ENCODE data around the gene GABRB1. TPM values are rescaled to one million over a fixed set of nuclear protein-coding genes. Genes with fewer than 3 reads are reported as not detected.

GABRB1 gene
- polyA plus RNA-seq, 2 donors = not detected

- H3K27me3 ChIP-seq (ENCODE audit: control insufficient read depth in 1 of 2, insufficient read depth in 2 of 2, low read length in 2 of 2) = no peaks in the 10 kb centered on the region
- 66 to 74% methylated on average over 2 of the region's 2 CpGs for WGBS, 2 donors
- H3K4me1 ChIP-seq (ENCODE audit: control insufficient read depth in 2 of 2, insufficient read depth in 2 of 2, low read length in 1 of 2) = no peaks in the 10 kb centered on the region
- no peaks in the 10 kb centered on the region for H3K9me3 ChIP-seq (ENCODE audit: control insufficient read depth in 2 of 2, insufficient read depth in 1 of 2, low read depth in 1 of 2, low read length in 1 of 2)
- H3K27ac ChIP-seq (ENCODE audit: low read depth in 2 of 2, low read length in 1 of 2) = no peak overlapping the region
- no peaks in the 10 kb centered on the region for H3K36me3 ChIP-seq (ENCODE audit: control insufficient read depth in 2 of 2, insufficient read depth in 2 of 2, low read length in 1 of 2)
- H3K4me3 ChIP-seq (ENCODE audit: low read depth in 1 of 2, low read length in 2 of 2) = no peak overlapping the region
Observed at GRCh38 chr4:47065051-47065481, 33.7 kb downstream of the GABRB1 start.

GRCh38 chr4:47068986-47069385 is 37.6 kb downstream of the GABRB1 start:
- no peak overlapping the region for H3K4me3 ChIP-seq (ENCODE audit: low read depth in 1 of 2, low read length in 2 of 2)
- no peaks in the 10 kb centered on the region for H3K9me3 ChIP-seq (ENCODE audit: control insufficient read depth in 2 of 2, insufficient read depth in 1 of 2, low read depth in 1 of 2, low read length in 1 of 2)
- H3K27ac ChIP-seq (ENCODE audit: low read depth in 2 of 2, low read length in 1 of 2) = no peak overlapping the region
- WGBS, 2 donors = 59 to 60% methylated on average over 1 of the region's 1 CpG
- H3K27me3 ChIP-seq (ENCODE audit: control insufficient read depth in 1 of 2, insufficient read depth in 2 of 2, low read length in 2 of 2) = no peaks in the 10 kb centered on the region
- no peaks in the 10 kb centered on the region for H3K36me3 ChIP-seq (ENCODE audit: control insufficient read depth in 2 of 2, insufficient read depth in 2 of 2, low read length in 1 of 2)
- no peaks in the 10 kb centered on the region for H3K4me1 ChIP-seq (ENCODE audit: control insufficient read depth in 2 of 2, insufficient read depth in 2 of 2, low read length in 1 of 2)

GRCh38 chr4:47071901-47072341 is 40.6 kb downstream of the GABRB1 start:
- no peak overlapping the region for H3K4me3 ChIP-seq (ENCODE audit: low read depth in 1 of 2, low read length in 2 of 2)
- no peak overlapping the region for H3K27ac ChIP-seq (ENCODE audit: low read depth in 2 of 2, low read length in 1 of 2)
- H3K27me3 ChIP-seq (ENCODE audit: control insufficient read depth in 1 of 2, insufficient read depth in 2 of 2, low read length in 2 of 2) = no peaks in the 10 kb centered on the region
- H3K4me1 ChIP-seq (ENCODE audit: control insufficient read depth in 2 of 2, insufficient read depth in 2 of 2, low read length in 1 of 2) = no peaks in the 10 kb centered on the region
- 44% methylated on average over 1 of the region's 1 CpG for WGBS, 2 donors
- H3K9me3 ChIP-seq (ENCODE audit: control insufficient read depth in 2 of 2, insufficient read depth in 1 of 2, low read depth in 1 of 2, low read length in 1 of 2) = no peaks in the 10 kb centered on the region
- no peaks in the 10 kb centered on the region for H3K36me3 ChIP-seq (ENCODE audit: control insufficient read depth in 2 of 2, insufficient read depth in 2 of 2, low read length in 1 of 2)

- Histone ChIP-seq H3K27ac (ENCODE audit: low read depth in 2 of 2, low read length in 1 of 2) (no peak overlapping the region), H3K4me3 (ENCODE audit: low read depth in 1 of 2, low read length in 2 of 2) (no peak overlapping the region), H3K9me3 (ENCODE audit: control insufficient read depth in 2 of 2, insufficient read depth in 1 of 2, low read depth in 1 of 2, low read length in 1 of 2) (no peaks in the 10 kb centered on the region), H3K36me3 (ENCODE audit: control insufficient read depth in 2 of 2, insufficient read depth in 2 of 2, low read length in 1 of 2) (no peaks in the 10 kb centered on the region), H3K4me1 (ENCODE audit: control insufficient read depth in 2 of 2, insufficient read depth in 2 of 2, low read length in 1 of 2) (no peaks in the 10 kb centered on the region), H3K27me3 (ENCODE audit: control insufficient read depth in 1 of 2, insufficient read depth in 2 of 2, low read length in 2 of 2) (no peaks in the 10 kb centered on the region)
- WGBS, 2 donors = 76 to 82% methylated on average over 2 of the region's 2 CpGs
Observed at GRCh38 chr4:47073647-47074046, 42.3 kb downstream of the GABRB1 start.

- no peaks in the 10 kb centered on the region for H3K9me3 ChIP-seq (ENCODE audit: control insufficient read depth in 2 of 2, insufficient read depth in 1 of 2, low read depth in 1 of 2, low read length in 1 of 2)
- H3K27me3 ChIP-seq (ENCODE audit: control insufficient read depth in 1 of 2, insufficient read depth in 2 of 2, low read length in 2 of 2) = no peaks in the 10 kb centered on the region
- H3K36me3 ChIP-seq (ENCODE audit: control insufficient read depth in 2 of 2, insufficient read depth in 2 of 2, low read length in 1 of 2) = no peaks in the 10 kb centered on the region
- no peak overlapping the region for H3K4me3 ChIP-seq (ENCODE audit: low read depth in 1 of 2, low read length in 2 of 2)
- H3K4me1 ChIP-seq (ENCODE audit: control insufficient read depth in 2 of 2, insufficient read depth in 2 of 2, low read length in 1 of 2) = no peaks in the 10 kb centered on the region
- no peak overlapping the region for H3K27ac ChIP-seq (ENCODE audit: low read depth in 2 of 2, low read length in 1 of 2)
Observed at GRCh38 chr4:47074816-47075215, 43.4 kb downstream of the GABRB1 start.

GRCh38 chr4:47075262-47075661 is 43.9 kb downstream of the GABRB1 start:
- Histone ChIP-seq H3K27me3 (ENCODE audit: control insufficient read depth in 1 of 2, insufficient read depth in 2 of 2, low read length in 2 of 2) (no peaks in the 10 kb centered on the region), H3K4me3 (ENCODE audit: low read depth in 1 of 2, low read length in 2 of 2) (no peak overlapping the region), H3K9me3 (ENCODE audit: control insufficient read depth in 2 of 2, insufficient read depth in 1 of 2, low read depth in 1 of 2, low read length in 1 of 2) (no peaks in the 10 kb centered on the region), H3K4me1 (ENCODE audit: control insufficient read depth in 2 of 2, insufficient read depth in 2 of 2, low read length in 1 of 2) (no peaks in the 10 kb centered on the region), H3K27ac (ENCODE audit: low read depth in 2 of 2, low read length in 1 of 2) (no peak overlapping the region), H3K36me3 (ENCODE audit: control insufficient read depth in 2 of 2, insufficient read depth in 2 of 2, low read length in 1 of 2) (no peaks in the 10 kb centered on the region)
- WGBS, 2 donors = 65 to 81% methylated on average over 2 of the region's 2 CpGs

GRCh38 chr4:47075919-47076318 is 44.6 kb downstream of the GABRB1 start:
- H3K4me3 ChIP-seq (ENCODE audit: low read depth in 1 of 2, low read length in 2 of 2) = no peak overlapping the region
- H3K36me3 ChIP-seq (ENCODE audit: control insufficient read depth in 2 of 2, insufficient read depth in 2 of 2, low read length in 1 of 2) = no peaks in the 10 kb centered on the region
- H3K9me3 ChIP-seq (ENCODE audit: control insufficient read depth in 2 of 2, insufficient read depth in 1 of 2, low read depth in 1 of 2, low read length in 1 of 2) = no peaks in the 10 kb centered on the region
- no peaks in the 10 kb centered on the region for H3K4me1 ChIP-seq (ENCODE audit: control insufficient read depth in 2 of 2, insufficient read depth in 2 of 2, low read length in 1 of 2)
- no peak overlapping the region for H3K27ac ChIP-seq (ENCODE audit: low read depth in 2 of 2, low read length in 1 of 2)
- no peaks in the 10 kb centered on the region for H3K27me3 ChIP-seq (ENCODE audit: control insufficient read depth in 1 of 2, insufficient read depth in 2 of 2, low read length in 2 of 2)

- no peaks in the 10 kb centered on the region for H3K36me3 ChIP-seq (ENCODE audit: control insufficient read depth in 2 of 2, insufficient read depth in 2 of 2, low read length in 1 of 2)
- H3K9me3 ChIP-seq (ENCODE audit: control insufficient read depth in 2 of 2, insufficient read depth in 1 of 2, low read depth in 1 of 2, low read length in 1 of 2) = no peaks in the 10 kb centered on the region
- H3K27ac ChIP-seq (ENCODE audit: low read depth in 2 of 2, low read length in 1 of 2) = no peak overlapping the region
- no peaks in the 10 kb centered on the region for H3K27me3 ChIP-seq (ENCODE audit: control insufficient read depth in 1 of 2, insufficient read depth in 2 of 2, low read length in 2 of 2)
- no peak overlapping the region for H3K4me3 ChIP-seq (ENCODE audit: low read depth in 1 of 2, low read length in 2 of 2)
- H3K4me1 ChIP-seq (ENCODE audit: control insufficient read depth in 2 of 2, insufficient read depth in 2 of 2, low read length in 1 of 2) = no peaks in the 10 kb centered on the region
Observed at GRCh38 chr4:47084111-47084510, 52.7 kb downstream of the GABRB1 start.

- no peak overlapping the region for H3K27ac ChIP-seq (ENCODE audit: low read depth in 2 of 2, low read length in 1 of 2)
- H3K36me3 ChIP-seq (ENCODE audit: control insufficient read depth in 2 of 2, insufficient read depth in 2 of 2, low read length in 1 of 2) = no peaks in the 10 kb centered on the region
- H3K4me1 ChIP-seq (ENCODE audit: control insufficient read depth in 2 of 2, insufficient read depth in 2 of 2, low read length in 1 of 2) = no peaks in the 10 kb centered on the region
- H3K4me3 ChIP-seq (ENCODE audit: low read depth in 1 of 2, low read length in 2 of 2) = no peak overlapping the region
- H3K9me3 ChIP-seq (ENCODE audit: control insufficient read depth in 2 of 2, insufficient read depth in 1 of 2, low read depth in 1 of 2, low read length in 1 of 2) = no peaks in the 10 kb centered on the region
- H3K27me3 ChIP-seq (ENCODE audit: control insufficient read depth in 1 of 2, insufficient read depth in 2 of 2, low read length in 2 of 2) = no peaks in the 10 kb centered on the region
Observed at GRCh38 chr4:47084795-47085194, 53.4 kb downstream of the GABRB1 start.

GRCh38 chr4:47088298-47088697 is 56.9 kb downstream of the GABRB1 start:
- no peak overlapping the region for H3K27ac ChIP-seq (ENCODE audit: low read depth in 2 of 2, low read length in 1 of 2)
- H3K4me3 ChIP-seq (ENCODE audit: low read depth in 1 of 2, low read length in 2 of 2) = no peak overlapping the region
- 60 to 67% methylated on average over 2 of the region's 2 CpGs for WGBS, 2 donors

More at GRCh38 chr4:47088298-47088697, 56.9 kb downstream of the GABRB1 start:
- Histone ChIP-seq H3K36me3 (ENCODE audit: control insufficient read depth in 2 of 2, insufficient read depth in 2 of 2, low read length in 1 of 2) (no peaks in the 10 kb centered on the region), H3K27me3 (ENCODE audit: control insufficient read depth in 1 of 2, insufficient read depth in 2 of 2, low read length in 2 of 2) (no peaks in the 10 kb centered on the region), H3K4me1 (ENCODE audit: control insufficient read depth in 2 of 2, insufficient read depth in 2 of 2, low read length in 1 of 2) (no peaks in the 10 kb centered on the region), H3K9me3 (ENCODE audit: control insufficient read depth in 2 of 2, insufficient read depth in 1 of 2, low read depth in 1 of 2, low read length in 1 of 2) (no peaks in the 10 kb centered on the region)

Measured in esophagus (tissue), 2 donors.